Measurements from ENCODE around the gene TNFRSF1A.

Gene TNFRSF1A

DNA sequence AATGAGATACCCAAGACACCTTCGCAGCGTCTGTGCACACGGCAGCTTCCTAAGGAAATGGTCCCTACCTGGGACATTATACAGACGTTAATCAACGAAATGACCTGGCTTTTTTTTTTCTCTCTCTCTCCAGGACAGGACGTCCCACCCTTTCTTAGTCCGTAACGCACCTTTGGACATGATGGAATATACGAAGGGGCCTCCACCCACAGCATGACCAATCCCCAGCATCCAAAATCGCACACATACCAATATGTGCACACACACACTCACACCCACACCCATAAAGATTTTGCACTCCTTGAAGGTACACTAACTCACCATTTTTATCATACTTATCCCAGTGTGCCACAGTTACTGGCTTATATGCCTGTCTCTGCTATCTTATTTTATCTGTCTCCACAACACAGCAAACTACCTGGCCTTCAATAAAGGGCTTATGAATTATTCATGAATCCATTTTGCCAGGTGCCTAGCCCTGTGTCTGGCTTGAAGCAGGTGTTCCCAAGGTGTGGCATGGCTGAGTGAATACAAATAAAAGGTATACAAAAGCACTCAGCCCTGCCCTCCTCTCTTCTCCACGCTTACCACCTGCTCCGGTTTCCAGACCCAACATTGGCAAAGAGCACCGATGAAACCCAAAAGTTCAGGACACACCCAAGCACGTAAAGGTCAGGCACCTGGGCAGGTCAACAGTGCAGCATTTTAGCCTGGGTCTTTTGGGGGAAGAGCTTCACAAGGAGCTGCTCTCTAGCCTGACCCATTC, 31.3 kb upstream of the TNFRSF1A start:
- H3K27ac ChIP-seq = no peak overlapping the region

DNA sequence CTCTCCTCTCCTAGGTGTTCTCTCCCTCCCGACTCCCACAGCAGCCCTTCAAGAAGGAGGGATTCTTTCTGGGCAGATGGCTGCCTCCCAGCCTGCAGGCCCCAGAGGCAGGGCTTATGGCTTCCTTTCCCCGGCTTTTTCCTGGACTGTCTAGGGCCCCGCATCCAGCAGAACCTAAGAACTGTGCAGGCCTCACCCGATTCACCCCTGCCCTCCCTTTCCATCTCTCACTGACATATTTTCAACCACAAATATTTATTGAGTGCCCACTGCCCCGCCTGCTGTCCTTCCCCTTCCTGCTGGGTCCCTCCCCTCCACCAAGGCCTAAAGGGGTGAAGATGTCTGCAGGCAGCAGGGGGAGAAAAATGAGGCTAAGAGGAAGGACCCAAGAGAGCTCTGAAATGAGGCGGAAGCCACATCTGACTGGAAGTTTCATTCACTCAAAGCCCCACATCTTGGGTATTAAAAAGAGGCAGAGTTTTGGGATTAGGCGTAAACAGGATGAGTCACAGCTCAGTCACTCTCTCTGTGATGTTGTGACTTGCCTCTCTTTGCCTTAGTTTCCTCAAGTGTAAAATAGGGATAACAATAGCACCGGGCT, 30.6 kb upstream of the TNFRSF1A start:
- no peak overlapping the region for H3K27ac ChIP-seq
- TF ChIP-seq, protein P1, sequence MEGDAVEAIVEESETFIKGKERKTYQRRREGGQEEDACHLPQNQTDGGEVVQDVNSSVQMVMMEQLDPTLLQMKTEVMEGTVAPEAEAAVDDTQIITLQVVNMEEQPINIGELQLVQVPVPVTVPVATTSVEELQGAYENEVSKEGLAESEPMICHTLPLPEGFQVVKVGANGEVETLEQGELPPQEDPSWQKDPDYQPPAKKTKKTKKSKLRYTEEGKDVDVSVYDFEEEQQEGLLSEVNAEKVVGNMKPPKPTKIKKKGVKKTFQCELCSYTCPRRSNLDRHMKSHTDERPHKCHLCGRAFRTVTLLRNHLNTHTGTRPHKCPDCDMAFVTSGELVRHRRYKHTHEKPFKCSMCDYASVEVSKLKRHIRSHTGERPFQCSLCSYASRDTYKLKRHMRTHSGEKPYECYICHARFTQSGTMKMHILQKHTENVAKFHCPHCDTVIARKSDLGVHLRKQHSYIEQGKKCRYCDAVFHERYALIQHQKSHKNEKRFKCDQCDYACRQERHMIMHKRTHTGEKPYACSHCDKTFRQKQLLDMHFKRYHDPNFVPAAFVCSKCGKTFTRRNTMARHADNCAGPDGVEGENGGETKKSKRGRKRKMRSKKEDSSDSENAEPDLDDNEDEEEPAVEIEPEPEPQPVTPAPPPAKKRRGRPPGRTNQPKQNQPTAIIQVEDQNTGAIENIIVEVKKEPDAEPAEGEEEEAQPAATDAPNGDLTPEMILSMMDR (conservative IDR thresholded peaks at IDR 0.05) = no peak

More for the DNA sequence above, 31.3 kb upstream of the TNFRSF1A start:
- TF ChIP-seq, protein P1 (conservative IDR thresholded peaks at IDR 0.05) = no peak

DNA sequence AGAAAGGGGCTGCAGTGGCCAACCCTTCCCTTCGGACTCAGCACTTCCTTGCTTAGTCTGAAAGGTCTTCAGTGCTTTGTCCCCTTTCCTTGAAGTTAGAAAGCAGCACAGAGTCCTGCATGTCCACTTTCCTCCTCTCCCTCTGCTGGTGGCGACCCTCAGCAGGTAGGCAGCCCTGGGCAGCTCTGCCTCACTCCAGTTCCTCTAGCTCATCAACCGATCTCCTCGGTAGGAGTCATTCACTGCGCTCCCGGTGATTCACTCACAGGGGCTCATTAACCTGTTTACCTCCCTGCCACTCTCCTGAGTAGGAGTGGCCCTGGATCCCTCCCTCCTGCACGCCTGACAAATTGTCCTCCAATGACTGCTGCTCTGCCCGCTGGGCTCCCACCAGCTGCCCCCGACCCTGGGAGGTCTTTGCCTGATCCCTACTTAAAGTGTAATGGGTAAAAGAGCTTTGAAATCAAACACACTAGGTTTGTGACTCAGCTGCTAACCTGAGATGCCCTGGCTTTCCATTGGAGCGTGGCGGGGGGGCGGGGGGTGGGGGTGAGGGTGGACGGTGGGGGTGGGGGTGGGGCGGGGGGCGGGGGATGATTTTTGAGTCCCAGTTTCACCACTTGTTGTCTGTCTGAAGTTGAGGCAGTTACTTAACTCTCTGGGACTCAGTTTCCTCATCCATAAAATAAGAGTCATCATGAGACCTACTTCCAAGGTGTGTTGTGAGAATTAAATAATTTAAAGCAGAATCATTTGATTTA, 29.3 kb upstream of the TNFRSF1A start:
- peak overlapping the region; percentile 60 for H3K27ac ChIP-seq
- TF ChIP-seq, protein P1 (conservative IDR thresholded peaks at IDR 0.05) = 0 out of 2 replicates have a peak, but pooled peaks have one; percentile 21

DNA sequence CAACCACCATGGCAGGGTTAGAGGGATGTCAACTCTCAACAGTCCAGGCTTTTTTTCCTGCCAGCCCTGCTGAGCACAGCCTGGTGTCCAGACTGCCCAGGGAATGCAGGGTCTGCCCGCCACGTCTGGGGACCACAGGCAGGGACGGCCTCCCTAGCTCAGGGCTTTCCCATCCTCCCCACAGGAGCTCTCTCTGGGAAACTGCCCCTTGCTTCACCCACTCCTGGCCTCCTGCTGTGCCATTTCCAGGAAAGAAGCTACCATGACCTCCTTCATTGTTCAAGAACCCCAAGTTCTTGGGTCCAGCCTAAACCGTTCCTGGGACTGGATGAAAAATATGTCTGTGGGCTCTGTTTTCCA, 28.7 kb upstream of the TNFRSF1A start:
- peak overlapping the region; percentile 60 for H3K27ac ChIP-seq

DNA sequence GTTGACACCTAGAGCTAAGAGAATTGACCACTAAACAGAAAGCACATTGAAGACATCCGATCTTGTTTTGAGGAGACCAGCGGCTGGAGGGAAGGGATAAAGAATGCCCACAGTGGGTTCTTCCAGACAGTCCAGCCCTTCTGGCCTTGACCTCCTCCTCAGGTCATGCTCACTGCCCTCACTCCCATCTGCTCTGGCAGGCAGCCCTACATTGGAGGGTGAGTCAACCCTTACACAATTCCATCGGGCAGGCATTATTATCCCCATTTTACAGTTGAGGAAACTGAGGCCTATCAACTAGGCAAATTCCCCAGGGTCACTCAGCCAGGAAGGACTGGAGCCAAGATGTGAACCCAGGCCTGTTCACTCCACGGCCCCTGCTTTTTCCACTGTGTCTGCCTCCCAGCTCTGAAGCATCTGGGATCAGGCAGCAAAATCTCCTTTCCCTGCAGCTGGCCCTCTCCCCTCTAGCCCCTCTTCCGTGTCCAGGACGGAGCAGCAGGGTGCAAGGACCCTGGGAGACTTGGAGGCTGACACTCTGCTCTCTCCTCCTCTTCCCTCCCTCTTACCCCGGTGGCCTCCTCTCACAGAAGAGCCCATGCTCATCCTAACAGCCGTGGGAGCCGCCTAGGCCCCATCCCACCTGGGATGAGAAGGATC, 28.2 kb upstream of the TNFRSF1A start:
- peak overlapping the region; percentile 60; the same call in 1 of the 2 replicates for H3K27ac ChIP-seq
- TF ChIP-seq, protein P1 (conservative IDR thresholded peaks at IDR 0.05) = no peak

More for the DNA sequence above, 28.7 kb upstream of the TNFRSF1A start:
- TF ChIP-seq, protein P1 (conservative IDR thresholded peaks at IDR 0.05) = no peak

DNA sequence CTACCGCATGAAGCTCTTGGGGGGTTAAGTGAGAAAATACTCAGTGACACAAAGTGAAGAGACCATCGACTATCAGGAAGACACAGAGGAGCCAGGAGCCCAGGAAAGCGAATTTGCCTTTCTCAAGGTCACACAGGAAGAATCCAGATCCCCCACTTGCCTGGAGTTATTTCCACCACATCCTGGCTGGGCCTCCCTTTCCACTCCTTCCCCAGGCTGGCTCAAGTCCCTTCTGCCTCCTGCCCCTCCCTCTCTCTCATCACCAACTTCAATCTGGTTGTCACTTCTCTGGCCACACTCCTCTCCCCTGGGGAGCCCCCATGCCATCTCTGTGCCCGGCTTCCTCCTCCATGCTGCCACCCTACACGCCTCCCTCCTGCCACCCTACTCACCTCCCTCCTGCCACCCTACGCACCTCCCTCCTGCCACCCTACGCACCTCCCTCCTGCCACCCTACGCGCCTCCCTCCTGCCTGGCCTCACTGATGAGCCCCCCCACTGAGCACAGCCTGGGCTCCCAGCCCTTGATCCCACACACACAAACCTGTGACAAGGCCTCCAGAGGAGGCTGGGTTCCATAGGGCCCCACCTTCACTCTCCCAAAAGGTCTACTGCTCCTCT, 27.1 kb upstream of the TNFRSF1A start:
- TF ChIP-seq, protein P1 (conservative IDR thresholded peaks at IDR 0.05) = no peak
- H3K27ac ChIP-seq = no peak overlapping the region

Measured in VCaP (cell line).